GM19025 (cell line): ENCODE data around the gene GPR143.
"Not testable (repeated sequence)": the region's sequence is repeated elsewhere in the genome, so short reads cannot be mapped to it uniquely, and the experiment has no call there.

Experiments
- ATAC-seq: cut with Tn5 transposase; IDR thresholded peaks from one replicate; pipeline ENCODE4 v1.9.1; 2021; ENCODE audit warnings: mild to moderate bottlenecking, low read depth, moderate library complexity; ENCODE audit not compliant: unreplicated experiment

The GPR143 gene

DNA sequence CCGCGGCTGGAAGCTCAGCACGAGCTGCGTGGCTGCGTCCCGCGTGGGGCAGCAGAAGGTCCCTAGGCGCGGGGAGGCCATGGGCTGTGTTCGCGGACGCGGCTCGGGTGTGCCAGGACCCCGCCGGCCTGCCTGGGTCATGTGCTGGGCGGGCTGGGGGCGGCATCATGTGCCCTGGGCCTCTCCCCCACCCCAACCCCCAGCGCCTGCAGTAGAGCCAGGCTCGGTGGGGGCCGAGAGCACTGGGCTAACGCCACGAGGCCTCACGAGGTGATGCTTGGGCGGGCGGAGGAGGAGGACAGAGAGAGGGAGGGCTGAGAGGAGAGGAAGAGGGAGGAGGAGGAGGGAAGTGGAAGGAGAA lies at the start of gene GPR143:
TSS of gene GPR143 (minus strand) at position 111 of the 361 bp plus-strand sequence. CDS start at position 81, 30 bp downstream.
- no peak for ATAC-seq

DNA sequence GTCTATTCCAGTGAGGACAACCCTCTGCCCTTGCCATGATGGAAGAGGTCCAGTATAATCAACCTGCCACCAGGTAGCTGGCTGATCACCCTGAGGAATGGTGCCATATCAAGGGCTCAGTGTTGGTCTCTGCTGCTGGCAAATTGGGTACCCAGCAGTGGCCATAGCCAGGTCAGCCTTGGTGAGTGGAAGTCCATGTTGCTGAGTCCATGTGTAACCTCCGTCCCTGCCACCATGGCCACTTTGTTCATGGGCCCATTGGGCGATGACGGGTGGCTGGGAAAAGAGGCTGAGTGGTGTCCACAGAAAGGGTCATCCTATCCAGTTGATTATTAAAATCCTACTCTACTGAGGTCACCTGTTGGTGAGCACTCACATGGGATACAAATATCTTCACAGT lies 45.4 kb upstream of the GPR143 start:
- ATAC-seq: not testable (repeated sequence)

DNA sequence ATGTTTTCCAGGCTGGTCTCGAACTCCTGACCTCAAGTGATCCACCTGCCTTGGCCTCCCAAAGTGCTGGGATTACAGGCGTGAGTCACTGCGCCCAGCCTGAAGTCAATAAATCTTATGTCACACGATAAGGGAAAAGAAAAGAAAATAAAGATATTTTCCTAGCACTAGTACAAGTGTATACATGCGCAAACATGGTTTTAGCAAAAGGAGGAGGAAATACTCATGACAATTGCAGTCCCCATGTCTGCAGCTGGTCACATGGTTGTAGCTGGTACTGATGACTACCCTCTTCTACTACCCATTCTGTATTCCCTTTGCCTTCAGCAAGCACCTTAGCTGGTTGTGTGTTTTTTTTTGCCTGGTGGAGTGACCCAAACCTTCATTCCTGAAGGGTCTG lies 44.2 kb upstream of the GPR143 start:
- ATAC-seq: not testable (repeated sequence)

DNA sequence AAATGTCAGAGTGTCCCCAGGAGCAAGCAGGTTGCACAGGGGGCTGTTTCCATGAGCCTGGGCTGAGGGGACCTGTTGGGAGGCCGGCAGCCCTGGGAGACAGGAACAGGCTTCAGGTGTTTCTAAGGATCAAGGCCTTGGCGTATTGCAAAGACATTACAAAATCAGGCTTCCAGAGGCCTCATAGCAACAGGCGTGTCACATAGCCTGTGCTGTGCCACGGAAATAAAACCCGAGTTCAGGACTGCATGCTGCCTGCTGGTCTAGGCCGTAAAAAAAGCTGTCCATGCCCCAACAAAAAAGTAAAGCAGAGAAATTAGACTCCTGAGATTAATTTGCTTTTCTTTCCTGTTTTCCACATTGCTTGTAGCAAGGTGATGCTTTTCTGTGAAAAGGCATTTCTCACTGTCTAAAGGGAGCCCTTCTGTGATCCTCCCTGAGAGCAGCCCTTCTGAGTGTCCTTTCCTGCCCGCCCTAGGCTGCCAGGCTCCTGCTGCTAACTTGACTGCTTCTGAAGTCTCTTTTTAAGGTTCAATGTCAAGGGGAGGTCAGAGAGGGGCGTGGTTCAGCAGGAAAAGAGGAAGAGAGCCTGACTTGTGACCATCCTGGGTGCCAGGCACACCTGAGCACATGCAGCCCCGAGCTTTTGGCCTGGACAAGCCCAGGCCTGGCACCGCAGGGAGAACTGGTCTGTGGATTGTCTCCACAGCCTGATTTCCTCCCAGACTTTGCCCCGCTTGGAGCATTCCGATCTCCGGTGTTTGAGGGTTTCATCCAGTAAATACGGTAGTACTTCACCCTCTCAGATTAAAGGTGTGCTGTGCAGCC lies 41.9 kb upstream of the GPR143 start:
- no peak for ATAC-seq

DNA sequence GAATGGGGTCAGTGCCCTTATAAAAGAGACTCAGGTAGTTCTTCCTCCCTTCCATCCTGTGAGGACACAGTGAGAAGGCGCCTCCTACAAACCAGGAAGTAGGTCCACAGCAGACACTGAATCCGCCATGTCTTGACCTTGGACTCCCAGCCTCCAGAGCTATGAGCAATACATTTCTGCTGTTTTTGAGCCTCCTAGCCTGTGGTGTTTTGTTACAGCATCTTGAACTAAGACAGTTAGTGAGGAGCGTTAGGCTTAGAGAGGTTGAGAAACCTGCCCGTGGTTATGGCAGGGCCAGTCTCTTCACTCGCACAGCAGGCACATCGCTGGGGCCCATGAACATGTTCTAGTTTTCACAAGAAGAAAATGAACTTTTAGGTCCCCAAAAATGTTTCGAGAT lies 40.3 kb upstream of the GPR143 start:
- no peak for ATAC-seq

DNA sequence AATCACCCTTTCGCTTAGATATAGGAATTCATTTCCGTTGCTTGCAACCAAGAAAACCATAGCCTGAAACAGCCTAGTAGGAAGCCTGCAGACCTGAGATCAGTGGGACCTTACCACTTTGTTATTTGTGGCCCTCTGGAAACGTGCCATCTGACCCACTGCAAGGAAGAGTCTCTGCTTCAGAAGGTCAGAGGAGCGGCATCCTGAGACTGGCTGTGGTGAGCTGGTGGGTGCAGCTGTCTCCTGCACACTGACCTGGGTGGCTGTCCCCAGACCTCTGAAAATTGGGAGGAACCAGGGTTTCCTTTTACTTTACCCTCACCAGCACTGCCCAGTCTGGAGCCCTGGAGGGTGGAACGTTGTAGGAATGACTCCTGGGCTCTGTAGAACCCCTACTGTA lies 38.8 kb upstream of the GPR143 start:
- no peak for ATAC-seq

DNA sequence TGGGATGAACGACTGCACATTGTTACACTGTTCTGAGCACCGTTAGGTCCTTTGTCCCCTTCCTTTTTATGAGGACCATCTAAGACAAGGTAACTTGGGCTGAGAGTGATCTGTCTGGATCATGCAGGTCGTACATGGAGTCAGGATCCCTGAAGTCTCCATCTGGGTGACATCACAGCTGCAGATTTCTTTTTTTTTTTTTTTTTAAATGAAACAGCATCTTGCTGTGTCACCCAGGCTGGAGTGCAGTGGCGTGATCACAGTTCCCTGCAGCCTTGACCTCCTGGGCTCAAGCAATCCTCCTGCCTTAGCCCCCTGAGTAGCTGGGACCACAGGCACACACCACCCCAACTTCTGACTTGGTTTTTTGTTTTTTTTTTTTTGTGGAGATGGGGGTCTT lies 37.1 kb upstream of the GPR143 start:
- no peak for ATAC-seq

DNA sequence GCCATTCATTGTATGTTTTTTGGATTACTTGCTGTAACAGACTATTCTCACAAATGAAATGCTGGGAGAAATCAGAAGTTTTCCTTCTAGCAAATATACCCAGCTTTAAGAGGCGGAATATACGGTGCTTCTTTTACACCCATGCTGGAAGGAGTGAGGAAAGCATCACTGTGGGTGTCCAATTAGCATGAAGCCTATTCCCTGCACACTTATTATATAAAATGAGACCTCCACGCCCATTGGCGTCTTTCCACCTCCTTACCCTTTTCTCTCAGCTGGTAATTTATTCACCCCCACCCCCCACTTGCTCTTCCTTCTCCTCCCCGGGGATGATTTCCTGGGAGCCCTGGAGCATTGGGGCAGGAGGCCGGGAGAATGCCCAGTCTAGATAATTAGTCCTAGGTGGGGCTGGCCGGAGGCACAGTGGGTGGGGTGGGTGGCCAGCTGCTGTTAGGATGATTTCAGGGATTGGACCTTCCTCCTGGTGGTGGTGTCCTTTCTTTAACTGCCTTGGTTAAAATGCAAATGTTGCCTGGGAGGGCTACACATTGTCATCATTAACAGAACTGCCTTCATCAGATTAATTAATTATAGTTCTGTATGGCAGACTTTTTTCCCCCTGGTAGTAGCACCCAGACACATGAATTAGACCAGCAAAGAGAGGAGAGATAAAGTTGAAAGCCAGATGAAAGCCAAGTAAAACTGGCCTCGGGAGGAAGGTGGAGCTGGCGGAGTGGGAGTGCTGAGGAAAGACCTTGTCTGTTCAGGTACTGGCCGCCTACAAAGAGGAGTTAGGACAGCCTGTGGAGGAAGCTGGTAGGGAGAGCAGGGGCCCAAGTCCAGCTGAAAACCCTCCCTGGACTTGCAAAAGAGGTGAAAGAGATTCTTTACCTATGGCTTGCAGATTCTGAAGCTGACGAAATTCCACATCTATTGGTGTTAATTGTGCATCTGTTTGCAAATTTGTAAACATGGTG lies 32.0 kb upstream of the GPR143 start:
- ATAC-seq: no peak

DNA sequence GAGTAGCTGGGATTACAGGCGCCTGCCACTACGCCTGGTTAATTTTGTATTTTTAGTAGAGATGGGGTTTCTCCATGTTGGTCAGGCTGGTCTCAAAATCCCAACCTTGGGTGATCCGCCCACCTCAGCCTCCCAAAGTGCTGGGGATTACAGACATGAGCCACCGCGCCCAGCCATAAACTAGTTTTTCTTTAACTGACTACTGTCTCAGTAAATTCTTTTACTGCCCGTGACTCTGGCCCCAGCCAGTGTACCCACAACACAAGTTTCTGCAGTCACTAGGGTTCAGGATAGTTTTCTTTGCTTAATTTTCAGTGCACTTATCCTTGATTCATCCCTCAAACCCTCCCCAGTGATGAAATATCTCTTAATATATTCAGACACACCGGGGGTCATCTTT lies 28.8 kb upstream of the GPR143 start:
- ATAC-seq: no peak

DNA sequence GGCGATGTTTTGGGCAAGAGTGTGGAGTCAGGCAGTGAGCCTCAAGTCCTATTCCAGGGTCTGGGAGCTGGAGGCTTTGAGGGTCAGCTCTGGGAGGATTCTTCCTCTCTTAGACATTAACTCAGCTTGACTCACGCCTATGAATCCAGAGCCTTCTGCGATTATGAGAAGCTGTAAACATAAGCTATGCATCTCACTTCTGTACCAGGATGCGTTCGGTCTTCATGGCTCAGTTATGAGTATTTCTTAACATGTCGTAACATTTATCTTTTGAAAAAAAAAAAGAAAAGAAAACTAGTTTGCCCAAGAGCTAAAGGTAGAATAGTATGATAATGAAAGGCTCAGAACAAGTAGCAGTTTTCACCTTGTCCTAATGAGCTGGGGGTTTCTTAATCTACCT lies 25.2 kb upstream of the GPR143 start:
- ATAC-seq: no peak

DNA sequence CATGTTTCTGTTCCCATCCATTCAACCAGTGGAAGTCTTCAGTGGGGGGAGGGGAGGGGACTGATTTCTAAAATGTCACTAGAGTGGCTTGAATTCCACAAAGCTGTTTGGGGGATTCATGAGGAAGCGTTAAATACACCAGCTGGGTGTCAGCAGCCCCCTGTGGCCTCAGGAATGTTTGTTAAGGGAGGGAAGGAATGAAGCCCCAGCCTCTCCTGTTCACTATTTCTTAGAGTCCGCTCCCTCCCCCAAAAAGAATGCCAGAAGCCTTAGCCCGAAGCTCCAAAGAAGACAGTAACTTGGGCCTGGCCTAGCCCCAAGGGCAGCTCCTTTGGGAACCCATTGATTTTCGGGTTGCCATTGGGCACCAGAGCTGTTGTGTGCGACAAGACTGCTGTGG lies 23.9 kb upstream of the GPR143 start:
- no peak for ATAC-seq

DNA sequence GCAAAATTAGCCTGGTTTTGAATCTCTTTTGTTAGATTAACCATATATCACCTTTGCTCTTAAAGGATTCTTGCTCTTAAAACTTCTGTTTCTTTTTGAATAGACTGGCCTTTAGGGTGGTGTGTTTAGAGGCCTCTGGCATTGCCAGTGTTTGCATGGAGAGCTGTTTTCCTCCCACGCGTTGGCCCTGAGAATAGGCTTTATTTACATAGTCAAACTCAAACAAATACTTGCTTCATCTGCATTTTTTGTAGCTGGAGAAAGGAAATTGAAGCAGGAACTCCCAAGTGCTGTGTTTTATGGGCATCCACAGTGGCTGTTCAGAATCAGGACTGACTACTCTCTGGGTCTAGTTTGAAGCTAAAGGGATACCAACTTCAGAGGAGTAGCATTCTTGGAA lies 23.3 kb upstream of the GPR143 start:
- no peak for ATAC-seq

DNA sequence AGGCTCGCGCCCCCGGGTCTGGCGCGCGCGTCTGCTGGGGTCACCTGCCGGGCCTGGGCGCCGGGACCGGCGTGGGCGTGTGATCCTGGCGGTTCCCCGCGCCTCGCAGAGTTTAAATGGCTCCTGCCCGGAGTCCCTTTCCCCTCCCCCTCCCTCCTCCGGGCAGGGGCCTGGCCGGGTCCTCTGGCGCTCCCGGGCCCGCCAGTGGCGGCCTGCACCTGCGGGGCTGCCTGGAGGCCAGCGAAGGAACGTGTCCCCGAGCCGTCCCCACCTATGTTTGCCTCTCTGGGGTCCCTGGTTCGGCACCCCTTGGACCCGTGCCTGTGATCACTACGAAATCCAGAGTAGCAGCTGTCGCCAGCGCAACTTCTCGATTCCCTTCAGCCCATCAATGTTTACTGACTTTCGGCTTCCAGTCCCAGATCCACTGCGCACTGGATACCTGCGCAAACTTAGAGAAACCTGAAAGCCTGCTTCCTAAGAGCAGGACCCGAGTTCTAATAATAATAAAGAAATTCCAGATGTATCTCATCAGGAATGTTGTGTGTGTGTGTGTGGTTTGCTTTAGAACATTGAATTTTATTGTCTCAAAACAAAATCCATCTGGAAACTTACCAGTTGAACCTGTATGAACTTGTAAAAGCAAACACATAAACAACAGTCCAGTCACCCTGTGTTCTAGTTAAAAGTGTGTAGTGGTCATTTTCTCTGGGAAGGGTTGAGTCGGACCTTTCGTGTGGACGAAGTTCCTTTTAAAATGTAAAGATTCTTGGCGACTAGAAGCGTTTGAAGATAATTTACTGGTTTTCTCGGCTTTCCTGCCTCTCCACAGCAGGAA lies 21.4 kb upstream of the GPR143 start:
- no peak for ATAC-seq

DNA sequence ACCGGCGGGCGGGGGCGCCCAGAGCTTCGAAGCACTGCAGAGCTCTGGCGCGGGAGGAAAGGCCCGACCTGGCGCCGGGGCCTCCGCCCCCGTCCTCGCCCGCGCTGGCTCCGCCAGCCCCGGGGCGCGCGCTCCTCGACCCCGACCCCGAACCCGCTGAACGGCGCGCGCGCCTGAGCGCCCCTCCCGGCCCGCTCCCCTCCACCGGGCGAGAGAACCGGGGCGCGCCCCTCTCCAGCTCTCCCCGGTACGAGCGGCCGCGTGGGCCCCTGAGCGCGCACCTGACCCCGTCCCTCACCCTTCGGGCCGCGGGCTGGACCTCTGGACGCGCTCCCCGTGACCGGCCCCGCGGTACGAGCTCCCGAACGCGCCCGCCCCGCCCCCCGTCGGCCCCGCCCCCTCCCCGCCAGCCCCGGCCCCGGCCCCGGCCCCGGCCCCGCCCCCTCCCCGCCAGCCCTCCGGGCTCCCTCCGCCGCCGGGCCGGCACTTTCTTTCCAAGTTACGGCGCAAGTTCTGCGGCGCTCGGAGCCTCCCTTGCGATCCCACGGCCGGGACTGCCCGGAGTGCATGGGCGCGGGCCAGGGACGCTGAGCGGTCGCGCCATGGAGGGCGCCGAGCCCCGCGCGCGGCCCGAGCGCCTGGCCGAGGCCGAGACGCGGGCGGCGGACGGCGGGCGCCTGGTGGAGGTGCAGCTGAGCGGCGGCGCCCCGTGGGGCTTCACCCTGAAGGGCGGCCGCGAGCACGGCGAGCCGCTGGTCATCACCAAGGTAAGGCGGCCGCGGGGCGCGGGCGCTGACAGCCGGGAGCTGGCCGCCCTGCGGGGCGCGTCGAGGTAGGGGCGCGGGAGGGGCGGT lies 20.5 kb upstream of the GPR143 start, which contains the start of gene SHROOM2:
TSS of gene SHROOM2 (plus strand) at position 486 of the 854 bp plus-strand sequence. CDS start at position 603, 117 bp downstream.
- ATAC-seq: no peak

DNA sequence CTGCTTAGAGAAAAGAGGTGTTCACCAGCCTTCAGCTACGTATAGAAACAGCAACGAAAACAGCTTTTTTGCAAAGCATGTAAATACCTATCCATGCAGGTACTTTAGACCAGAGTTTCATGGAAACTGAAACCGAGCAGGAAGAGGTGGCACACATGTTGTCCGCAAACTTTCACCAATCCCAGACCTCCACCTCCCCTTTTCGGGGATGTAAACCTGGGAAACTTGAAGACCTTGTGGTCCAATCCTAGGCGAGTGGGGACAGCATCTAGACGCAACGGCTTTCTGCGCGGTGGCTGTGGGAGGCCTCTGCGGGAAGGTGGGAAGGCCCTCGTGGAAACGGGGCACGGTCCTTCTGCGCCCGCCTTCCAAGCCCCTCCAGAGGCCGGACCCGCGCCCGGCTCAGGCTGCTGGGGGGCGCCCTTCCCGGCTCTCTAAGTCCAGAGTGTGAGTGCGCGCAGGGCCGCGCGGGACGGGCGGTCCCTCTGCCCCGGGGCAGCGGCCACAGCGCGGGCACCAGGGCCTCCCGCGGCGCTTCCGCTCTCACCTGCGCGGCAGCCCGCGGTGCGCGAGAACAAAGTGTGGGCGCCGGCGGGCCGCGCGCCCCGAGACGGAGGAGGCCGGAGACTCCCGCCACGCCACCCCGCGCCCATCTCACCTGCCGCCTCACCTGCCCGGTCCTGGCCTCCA lies 19.8 kb upstream of the GPR143 start:
- ATAC-seq: no peak

DNA sequence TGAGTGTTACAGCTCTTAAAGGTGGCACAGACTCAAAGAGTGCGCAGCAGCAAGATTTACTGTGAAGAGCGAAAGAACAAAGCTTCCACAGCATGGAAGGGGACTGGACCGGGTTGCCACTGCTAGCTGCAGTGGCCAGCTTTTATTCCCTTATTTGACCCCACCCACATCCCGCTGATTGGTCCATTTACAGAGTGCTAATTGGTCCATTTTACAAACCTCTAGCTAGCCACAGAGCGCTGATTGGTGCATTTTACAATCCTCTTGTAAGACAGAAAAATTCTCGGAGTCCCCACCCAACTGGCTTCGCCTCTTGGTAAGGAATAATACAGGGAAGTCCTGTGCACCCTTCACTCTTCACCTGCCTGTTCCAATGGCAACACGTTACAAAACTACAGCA lies 18.7 kb upstream of the GPR143 start:
- no peak for ATAC-seq

DNA sequence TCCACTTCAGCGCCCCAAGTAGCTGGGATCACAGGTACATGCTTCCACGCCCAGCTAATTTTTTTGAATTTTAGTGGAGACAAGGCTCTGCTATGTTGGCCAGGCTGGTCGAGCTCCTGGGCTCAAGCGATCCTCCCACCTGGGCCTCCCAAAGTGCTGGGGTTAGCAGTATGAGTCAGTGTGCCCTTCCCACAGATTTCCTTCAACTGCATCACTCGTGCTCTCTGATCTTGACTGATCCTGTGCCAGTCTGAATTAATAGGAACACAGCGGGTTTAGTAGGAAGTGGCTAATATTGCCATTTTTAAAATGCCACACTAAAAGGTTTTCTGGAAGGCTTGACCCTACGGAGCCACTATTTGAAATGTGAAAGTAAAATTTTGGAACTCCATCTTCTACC lies 16.3 kb upstream of the GPR143 start:
- ATAC-seq: no peak

DNA sequence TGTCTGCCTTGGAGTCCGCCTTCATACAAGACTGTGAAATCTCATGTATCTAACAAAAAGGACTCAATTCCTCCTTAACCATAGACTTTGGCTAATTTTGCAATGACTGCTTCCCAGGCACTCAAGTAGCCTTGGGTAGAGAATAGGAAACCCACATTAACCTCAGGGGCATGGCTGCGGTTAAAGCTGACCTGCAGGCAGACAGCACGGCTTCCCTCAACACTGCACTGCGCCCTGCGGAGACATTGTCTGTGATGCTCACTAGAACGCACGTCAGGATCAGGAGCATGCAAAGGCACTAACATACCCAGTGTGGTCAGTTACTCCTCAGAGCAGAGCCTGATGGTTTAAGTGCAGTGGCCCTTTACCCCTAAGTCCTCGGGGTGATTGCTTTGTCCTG lies 10.3 kb upstream of the GPR143 start:
- ATAC-seq: no peak

DNA sequence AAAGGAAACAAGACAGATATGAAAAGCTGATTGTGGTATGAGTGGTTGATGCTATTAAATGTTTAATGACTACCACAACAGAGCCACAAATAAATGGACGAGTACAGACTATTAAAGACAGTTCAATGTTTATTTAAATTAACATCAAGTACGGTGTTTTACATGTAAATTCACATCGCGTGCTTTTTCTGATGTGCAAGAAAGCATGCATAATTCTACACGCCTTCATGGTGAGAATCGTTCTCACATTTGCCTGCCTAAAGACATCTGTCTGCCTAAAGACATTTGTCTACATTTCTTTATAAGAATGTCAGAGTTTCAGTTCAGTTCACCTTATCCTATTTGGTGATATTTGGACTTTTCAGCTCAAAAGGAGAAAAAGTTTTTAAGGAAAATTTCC lies 7.3 kb upstream of the GPR143 start:
- ATAC-seq: no peak
